Astrocyte (in vitro differentiated cells and primary cell): ENCODE results near the gene PPFIA1. TPM values are rescaled to one million over a fixed set of nuclear protein-coding genes. Genes with fewer than 3 reads are reported as not detected.

Source experiments
- DNase-seq: peaks from one replicate; pipeline ENCODE4 v3.0.0-alpha.2; 2010; ENCODE audit warnings: low read depth
- FAIRE-seq: peaks from 2 replicates; lab custom pipeline; 2011; peaks lifted over from hg19 to GRCh38; lab: Jason Lieb, UNC
- H2AFZ ChIP-seq: 2 replicates; pipeline ENCODE4 v1.6.0; 2012; ENCODE audit warnings: low read depth, low read length, inconsistent platforms
- H3K27ac ChIP-seq: 2 replicates; pipeline ENCODE4 v1.5.1; 2011; ENCODE audit warnings: low read depth, low read length, inconsistent platforms
- H3K27me3 ChIP-seq: 2 replicates; pipeline ENCODE4 v1.6.0; 2011; ENCODE audit warnings: low read length, inconsistent platforms; ENCODE audit not compliant: insufficient read depth
- H3K36me3 ChIP-seq: 2 replicates; pipeline ENCODE4 v1.5.1; 2011; ENCODE audit warnings: low read length, inconsistent platforms; ENCODE audit not compliant: insufficient read depth
- H3K4me1 ChIP-seq: 2 replicates; pipeline ENCODE4 v1.5.1; 2011; ENCODE audit warnings: low read length, inconsistent platforms; ENCODE audit not compliant: insufficient read depth
- H3K4me2 ChIP-seq: 2 replicates; pipeline ENCODE4 v1.6.0; 2012; ENCODE audit warnings: low read length, inconsistent platforms
- H3K4me3 ChIP-seq: 2 replicates; pipeline ENCODE4 v1.5.1; 2011; ENCODE audit warnings: low read depth, mild to moderate bottlenecking, low read length, inconsistent platforms; ENCODE audit not compliant: insufficient read depth
- H3K79me2 ChIP-seq: 2 replicates; pipeline ENCODE4 v1.6.0; 2012; ENCODE audit warnings: mild to moderate bottlenecking, low read length, inconsistent platforms; ENCODE audit not compliant: insufficient read depth
- H3K9ac ChIP-seq: 2 replicates; pipeline ENCODE4 v1.6.0; 2012; ENCODE audit warnings: mild to moderate bottlenecking, low read length, inconsistent platforms
- H3K9me3 ChIP-seq: 2 replicates; pipeline ENCODE4 v1.5.1; 2012; ENCODE audit warnings: low read depth, mild to moderate bottlenecking, low read length, inconsistent platforms; ENCODE audit not compliant: insufficient read depth
- H4K20me1 ChIP-seq: 2 replicates; pipeline ENCODE4 v1.6.0; 2012; ENCODE audit warnings: low read length, inconsistent platforms; ENCODE audit not compliant: insufficient read depth
- H3K27ac Mint-ChIP-seq: one replicate; pipeline ENCODE4 v1.8.0; 2021; ENCODE audit warnings: mild to moderate bottlenecking, mixed read lengths; ENCODE audit not compliant: unreplicated experiment
- H3K27me3 Mint-ChIP-seq: one replicate; pipeline ENCODE4 v1.8.0; 2021; ENCODE audit warnings: low read depth, mixed read lengths; ENCODE audit not compliant: unreplicated experiment
- H3K36me3 Mint-ChIP-seq: one replicate; pipeline ENCODE4 v1.8.0; 2021; ENCODE audit warnings: low read depth, mixed read lengths; ENCODE audit not compliant: unreplicated experiment
- H3K4me1 Mint-ChIP-seq: one replicate; pipeline ENCODE4 v1.8.0; 2021; ENCODE audit warnings: low read depth, mixed read lengths; ENCODE audit not compliant: unreplicated experiment
- H3K4me3 Mint-ChIP-seq: one replicate; pipeline ENCODE4 v1.8.0; 2021; ENCODE audit warnings: mild to moderate bottlenecking, moderate library complexity, mixed read lengths; ENCODE audit not compliant: unreplicated experiment
- H3K9me3 Mint-ChIP-seq: one replicate; pipeline ENCODE4 v1.8.0; 2021; ENCODE audit warnings: mild to moderate bottlenecking, mixed read lengths; ENCODE audit not compliant: unreplicated experiment
- CTCF ChIP-seq: IDR thresholded peaks from 2 replicates; pipeline ENCODE4 v1.5.1; 2011; ENCODE audit warnings: low read depth, mild to moderate bottlenecking, inconsistent platforms, low read length, moderate library complexity; ENCODE audit not compliant: insufficient read depth
- EZH2 ChIP-seq: IDR thresholded peaks from 2 replicates; pipeline ENCODE4 v1.6.1; 2012; ENCODE audit warnings: mild to moderate bottlenecking, low read length, inconsistent platforms; ENCODE audit not compliant: insufficient read depth
- total RNA-seq: library from RNA; stranded (reverse); gene quantifications from 2 replicates; pipeline ENCODE4 v1.2.1, GENCODE V29; 2021

PPFIA1 gene
- total RNA-seq, 1 donor from 2014 or later: 54.7 TPM

DNA sequence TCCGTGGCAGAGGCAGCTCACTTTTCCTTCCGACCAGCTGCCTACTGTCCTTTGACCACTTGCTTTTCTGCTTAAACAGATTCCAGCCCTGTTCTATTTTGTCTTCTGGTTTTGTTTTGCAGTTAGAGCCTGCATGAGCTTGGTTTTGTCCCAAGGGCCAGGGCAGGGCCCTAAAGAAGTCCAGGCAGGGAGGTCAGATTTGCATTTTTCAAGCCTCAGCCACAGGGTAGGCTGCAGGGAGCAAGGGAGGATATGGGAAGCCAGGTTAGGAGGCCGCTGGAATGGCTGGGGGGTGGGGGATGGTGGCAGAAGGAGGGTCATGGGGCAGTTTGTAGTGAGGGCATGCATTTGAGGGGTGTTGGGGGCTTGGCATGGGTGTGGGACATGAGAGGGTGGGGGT lies 44.3 kb upstream of the PPFIA1 start:
- no peaks in the 10 kb centered on the region for H3K9me3 Mint-ChIP-seq
- peaks cover 8% of the 10 kb centered on the region for H3K27me3 Mint-ChIP-seq
- H3K36me3 ChIP-seq: no peaks in the 10 kb centered on the region
- peaks cover 4% of the 10 kb centered on the region for H3K4me1 Mint-ChIP-seq
- no peak overlapping the region for H3K4me2 ChIP-seq
- H3K9ac ChIP-seq: no peak overlapping the region
- H2AFZ ChIP-seq: no peak overlapping the region
- H3K27ac Mint-ChIP-seq: no peak overlapping the region
- H3K4me3 Mint-ChIP-seq: no peak overlapping the region
- no peak for FAIRE-seq
- TF ChIP-seq EZH2: no peak
- no peak for TF ChIP-seq CTCF
- H3K79me2 ChIP-seq: no peaks in the 10 kb centered on the region
- H3K4me3 ChIP-seq: no peak overlapping the region
- H3K27me3 ChIP-seq: no peaks in the 10 kb centered on the region
- H4K20me1 ChIP-seq: no peaks in the 10 kb centered on the region
- no peaks in the 10 kb centered on the region for H3K9me3 ChIP-seq
- no peak for DNase-seq
- H3K4me1 ChIP-seq: peaks cover 10% of the 10 kb centered on the region
- no peaks in the 10 kb centered on the region for H3K36me3 Mint-ChIP-seq
- no peak overlapping the region for H3K27ac ChIP-seq

GRCh38 chr11:70226967-70227366 lies 43.5 kb upstream of the PPFIA1 start:
- Histone ChIP-seq H3K27ac (no peak overlapping the region), H3K9me3 (no peaks in the 10 kb centered on the region), H3K4me1 (peaks cover 10% of the 10 kb centered on the region), H3K27me3 (no peaks in the 10 kb centered on the region), H2AFZ (no peak overlapping the region), H4K20me1 (no peaks in the 10 kb centered on the region), H3K36me3 (no peaks in the 10 kb centered on the region), H3K4me2 (no peak overlapping the region), H3K4me3 (no peak overlapping the region), H3K9ac (no peak overlapping the region), H3K79me2 (no peaks in the 10 kb centered on the region)
- Mint-ChIP-seq H3K27ac (no peak overlapping the region), H3K9me3 (no peaks in the 10 kb centered on the region), H3K36me3 (no peaks in the 10 kb centered on the region), H3K27me3 (peaks cover 8% of the 10 kb centered on the region), H3K4me1 (peaks cover 4% of the 10 kb centered on the region), H3K4me3 (no peak overlapping the region)
- DNase-seq (no peak), FAIRE-seq (no peak)
- TF ChIP-seq CTCF (peak; percentile 11), EZH2 (no peak)

DNA sequence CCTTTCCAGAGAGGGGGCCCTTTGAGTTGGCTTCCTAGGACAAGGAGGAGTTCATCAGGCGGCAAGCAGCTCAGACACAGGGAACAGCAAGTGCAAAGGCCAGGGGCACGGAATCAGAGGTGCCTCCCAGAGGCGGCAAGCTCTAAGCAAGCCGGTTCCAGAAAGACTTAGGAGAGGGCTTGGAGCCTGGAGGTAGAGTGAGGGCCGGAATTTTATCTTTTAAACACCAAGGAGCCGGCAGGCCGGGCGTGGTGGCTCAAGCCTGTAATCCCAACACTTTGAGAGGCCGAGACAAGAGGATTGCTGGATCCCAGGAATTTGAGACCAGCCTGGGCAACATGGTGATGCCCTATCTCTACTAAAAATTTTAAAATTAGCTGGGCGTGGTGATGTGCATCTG lies 40.8 kb upstream of the PPFIA1 start:
- Histone ChIP-seq H4K20me1 (no peaks in the 10 kb centered on the region), H3K79me2 (no peaks in the 10 kb centered on the region), H3K27ac (no peak overlapping the region), H3K9ac (no peak overlapping the region), H3K27me3 (no peaks in the 10 kb centered on the region), H3K4me2 (no peak overlapping the region), H3K9me3 (no peaks in the 10 kb centered on the region), H3K4me3 (no peak overlapping the region), H2AFZ (no peak overlapping the region), H3K4me1 (peaks cover 22% of the 10 kb centered on the region), H3K36me3 (no peaks in the 10 kb centered on the region)
- TF ChIP-seq EZH2: no peak
- no peak for TF ChIP-seq CTCF
- Mint-ChIP-seq H3K9me3 (peaks cover 5% of the 10 kb centered on the region), H3K27ac (no peak overlapping the region), H3K4me1 (peaks cover 11% of the 10 kb centered on the region), H3K27me3 (no peaks in the 10 kb centered on the region), H3K4me3 (no peak overlapping the region), H3K36me3 (no peaks in the 10 kb centered on the region)
- no peak for FAIRE-seq
- DNase-seq: no peak
